Stimulated activated CD4-positive, alpha-beta T cell treated with anti-CD3 and anti-CD28 coated beads, TNF-alpha, amount 100 ng/mL, for 24 hours (primary cell): ENCODE data around the gene RALBP1.
"Not testable (repeated sequence)": the region's sequence is repeated elsewhere in the genome, so short reads cannot be mapped to it uniquely, and the experiment has no call there.

ENCODE experiments used
- DNase-seq, 3 experiments: peaks; one replicate each; pipeline ENCODE4 v3.0.0-alpha.2; 2020; ENCODE audit warnings: low read depth in 3 of 3

RALBP1 gene

DNA sequence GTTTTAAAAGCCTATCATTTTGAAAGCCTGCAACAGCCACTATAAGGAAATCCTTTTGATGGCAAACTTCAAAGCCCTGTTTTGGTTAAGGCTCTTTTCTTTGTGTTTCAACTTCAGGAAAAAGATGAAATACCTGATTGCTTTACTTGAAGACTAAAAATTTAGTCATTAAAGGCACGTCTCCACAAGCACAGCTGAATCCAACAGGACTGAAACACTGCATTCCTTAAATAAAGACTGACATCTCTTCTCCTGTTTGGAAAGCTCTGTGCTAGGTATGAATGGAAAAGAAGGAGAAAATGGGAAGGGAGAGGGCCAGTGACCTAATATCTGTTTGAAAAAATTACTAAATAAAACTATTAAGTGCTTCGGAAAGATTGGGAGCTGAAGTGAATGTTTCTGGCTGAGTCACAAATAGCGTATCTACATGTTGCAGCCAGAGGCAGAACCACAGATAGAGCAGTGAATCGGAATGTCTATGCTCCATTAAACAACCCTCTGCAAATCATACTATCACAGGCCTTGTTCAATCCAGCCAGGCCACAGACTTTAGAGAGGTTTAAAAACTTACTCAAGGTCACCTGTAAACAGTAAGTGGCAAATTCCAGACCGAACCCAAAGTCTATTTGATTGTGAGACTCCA lies 21.1 kb upstream of the RALBP1 start:
- DNase-seq: no peak

- DNase-seq: no peak
Measured at GRCh38 chr18:9455718-9456511, 19.4 kb upstream of the RALBP1 start.

- no peak for DNase-seq
Measured at GRCh38 chr18:9466127-9466526, 9.2 kb upstream of the RALBP1 start.

DNA sequence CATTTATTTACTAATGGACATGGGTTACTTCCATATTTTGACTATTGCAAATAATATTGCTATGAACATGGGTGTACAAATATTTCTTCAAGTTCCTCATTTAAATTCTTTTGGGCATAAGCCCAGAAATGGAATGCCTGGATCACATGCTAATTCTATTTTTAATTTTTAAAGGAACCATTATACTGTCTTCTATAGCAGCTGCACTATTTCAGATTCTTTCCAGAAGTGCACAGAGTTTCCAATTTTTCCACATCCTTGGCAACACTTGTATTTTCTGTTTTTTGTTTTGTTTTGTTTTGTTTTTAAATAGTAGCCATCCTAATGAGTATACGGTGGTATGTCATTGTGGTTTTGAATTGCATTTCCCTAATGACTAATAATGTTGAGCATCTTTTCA lies 8.5 kb upstream of the RALBP1 start:
- DNase-seq: no peak

DNA sequence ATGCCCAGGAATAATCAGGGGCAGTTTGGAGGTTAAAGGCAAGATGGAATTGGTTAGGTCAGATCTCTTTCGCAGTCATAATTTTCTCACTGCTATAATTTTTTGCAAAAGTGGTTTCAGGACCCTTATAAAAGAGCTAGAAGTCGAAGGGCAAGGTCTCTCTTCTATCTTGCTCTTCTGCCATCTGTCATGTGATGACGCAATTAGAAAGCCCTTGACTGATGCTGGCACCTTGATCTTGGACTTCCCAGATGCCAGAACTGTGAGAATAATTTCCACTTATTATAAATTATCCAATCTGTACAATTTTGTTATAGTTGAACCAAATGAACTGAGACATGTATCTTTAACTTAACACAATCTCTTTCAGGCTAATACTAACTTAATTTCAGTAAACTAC lies 6.3 kb upstream of the RALBP1 start:
- DNase-seq: no peak

- DNase-seq: no peak
Measured at GRCh38 chr18:9469685-9470084, 5.6 kb upstream of the RALBP1 start.

DNA sequence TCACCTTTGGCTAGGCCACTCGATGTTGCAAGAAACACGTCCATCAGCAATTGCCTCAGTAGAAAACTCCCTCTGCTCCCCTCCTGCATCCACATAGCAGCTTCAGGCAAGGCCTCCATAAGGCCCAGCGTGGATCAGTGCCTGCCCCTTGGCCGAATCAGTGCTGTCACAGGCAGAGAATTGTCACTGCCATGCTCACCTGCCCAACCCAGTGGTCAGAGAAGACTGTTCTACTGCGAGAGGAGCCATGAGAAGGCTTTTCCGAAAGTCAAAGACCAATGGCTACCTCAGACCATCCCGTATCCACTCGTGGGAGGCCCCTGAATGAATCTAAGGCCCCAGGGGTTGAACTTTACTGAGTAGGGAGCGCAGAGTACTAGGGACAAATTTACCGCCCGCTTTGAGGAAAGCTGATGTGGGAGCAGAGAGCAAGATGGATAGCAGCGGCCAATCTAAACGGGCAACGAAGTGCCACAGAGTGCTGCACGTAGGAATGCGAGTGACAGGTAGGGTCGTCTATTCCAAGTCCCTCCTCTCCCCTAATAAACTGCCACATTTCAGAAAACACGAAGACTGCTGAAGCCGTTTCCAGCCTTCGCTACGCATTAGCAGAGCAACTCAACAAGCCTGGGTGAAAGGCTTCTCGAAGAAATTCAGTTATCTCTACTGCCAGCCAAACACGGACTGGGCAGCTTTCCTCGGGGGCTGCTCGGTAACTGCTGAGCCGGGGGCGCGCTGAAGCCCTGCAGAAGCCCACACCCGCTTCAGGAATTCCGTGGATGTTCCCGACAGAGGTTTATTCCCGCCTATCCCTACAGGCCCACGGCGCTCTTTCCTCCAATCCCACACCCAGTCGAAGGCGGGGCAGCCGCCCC lies 968 bp upstream of the RALBP1 start:
- DNase-seq: no peak

DNA sequence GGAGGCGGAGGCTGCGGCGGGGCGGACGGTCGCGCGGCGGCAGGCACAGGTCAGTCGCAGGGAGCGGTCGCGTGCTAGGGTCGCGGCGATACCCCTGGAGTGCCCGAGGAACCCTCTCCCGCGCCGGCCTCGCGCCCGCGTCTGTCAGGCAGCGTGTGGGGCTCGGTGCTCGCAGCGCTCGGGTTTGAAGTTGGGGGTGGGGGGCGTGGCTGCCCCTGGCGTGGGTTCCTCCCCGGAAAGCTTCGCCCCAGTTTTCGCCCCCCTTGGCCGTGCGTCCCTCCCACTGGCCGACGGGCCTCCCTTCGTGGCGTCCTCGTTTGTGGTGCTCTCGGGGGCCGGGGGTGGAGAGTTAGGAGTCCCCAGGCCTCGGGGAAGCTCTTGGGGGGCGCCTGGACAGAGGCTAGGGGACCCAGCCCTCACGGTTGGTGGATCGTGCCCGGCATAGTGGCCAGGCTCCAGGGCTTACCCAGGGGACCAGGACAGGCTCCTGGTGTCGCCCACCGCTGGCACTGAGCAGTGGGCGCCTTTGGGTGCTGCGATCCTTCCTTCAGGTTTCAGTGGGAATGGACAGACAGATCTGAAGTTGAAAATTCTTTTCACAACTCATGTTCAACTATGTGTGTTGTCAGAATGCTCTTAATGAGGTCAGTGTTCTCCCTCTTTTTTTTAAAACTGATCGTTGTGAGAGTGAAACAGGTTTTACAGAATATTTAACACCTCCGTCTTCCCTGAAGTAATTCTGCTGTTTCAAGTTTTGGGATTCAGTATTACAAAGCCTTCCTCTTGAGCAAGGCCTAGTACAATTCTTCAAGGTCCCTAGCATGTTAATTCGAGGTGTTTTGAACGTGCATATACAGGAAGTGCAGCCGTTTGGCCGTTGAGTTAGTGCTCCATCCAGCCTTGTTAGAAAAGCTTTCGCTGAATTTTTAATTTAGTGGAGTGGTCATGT lies 604 bp downstream of the RALBP1 start:
- peak in 2 of 3 experiments; percentile 27 to 43 for DNase-seq

- not testable (repeated sequence) for DNase-seq
Measured at GRCh38 chr18:9476949-9477348, 1.6 kb downstream of the RALBP1 start.

- DNase-seq: no peak
Measured at GRCh38 chr18:9477509-9477908, 2.2 kb downstream of the RALBP1 start.

GRCh38 chr18:9478545-9478944 lies 3.2 kb downstream of the RALBP1 start:
- no peak for DNase-seq

- no peak for DNase-seq
Measured at GRCh38 chr18:9482790-9483189, 7.5 kb downstream of the RALBP1 start.

GRCh38 chr18:9483526-9483925 lies 8.2 kb downstream of the RALBP1 start:
- no peak for DNase-seq

DNA sequence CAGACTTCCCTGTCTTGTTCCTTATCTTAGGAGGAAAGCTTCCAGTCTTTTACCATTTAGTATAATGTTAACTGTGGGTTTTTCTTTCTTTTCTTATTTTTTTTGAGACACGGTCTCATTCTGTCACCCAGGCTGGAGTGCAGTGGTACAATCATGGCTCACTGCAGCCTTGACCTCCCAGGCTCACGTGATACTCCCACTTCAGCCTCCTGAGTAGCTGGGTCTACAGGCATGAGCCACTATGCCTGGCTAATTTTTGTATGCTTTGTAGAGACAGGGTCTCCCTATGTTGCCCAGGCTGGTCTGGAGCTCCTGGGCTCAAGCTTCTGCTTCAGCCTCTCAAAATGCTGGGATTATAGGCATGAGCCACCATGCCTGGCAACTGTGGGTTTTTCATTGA lies 9.5 kb downstream of the RALBP1 start:
- DNase-seq: not testable (repeated sequence)

DNA sequence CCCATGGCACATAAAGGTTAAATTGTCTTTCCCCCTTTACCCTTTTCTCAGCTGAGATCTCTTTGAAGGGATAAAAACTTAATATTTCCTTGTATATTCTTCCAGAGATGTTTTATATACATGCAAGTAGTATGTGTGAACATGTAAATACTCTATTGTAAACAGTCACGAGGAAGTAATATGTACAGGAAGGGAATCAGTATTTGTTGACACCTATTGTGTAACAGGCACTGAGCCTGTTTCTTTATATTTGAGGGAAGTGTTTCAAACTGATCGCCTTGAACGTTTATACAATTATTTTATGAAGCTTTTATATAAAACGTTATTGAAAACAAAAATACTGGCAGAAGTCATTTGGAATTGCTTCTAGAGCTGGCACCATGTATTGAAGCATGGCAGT lies 13.2 kb downstream of the RALBP1 start:
- DNase-seq: no peak

GRCh38 chr18:9494778-9495331 lies 19.5 kb downstream of the RALBP1 start:
- DNase-seq: no peak

DNA sequence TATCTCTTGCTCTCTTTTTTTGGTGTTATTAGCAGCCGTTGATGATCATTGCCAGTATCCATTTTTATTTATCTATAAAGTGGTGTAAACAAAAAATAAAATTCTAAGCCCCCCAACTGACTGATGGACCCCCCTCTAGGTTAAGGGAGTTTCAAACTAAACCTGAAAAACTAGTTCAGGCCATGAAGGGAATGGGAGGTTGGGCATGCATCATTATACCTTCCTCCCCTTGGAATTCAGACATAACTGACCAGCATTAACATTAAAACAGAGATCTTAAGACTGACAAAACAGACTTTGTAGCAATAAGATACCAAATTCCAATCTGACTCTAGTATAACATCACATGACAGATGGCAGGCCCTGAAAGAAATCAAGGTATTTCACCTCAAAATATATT lies 20.2 kb downstream of the RALBP1 start:
- DNase-seq: no peak

DNA sequence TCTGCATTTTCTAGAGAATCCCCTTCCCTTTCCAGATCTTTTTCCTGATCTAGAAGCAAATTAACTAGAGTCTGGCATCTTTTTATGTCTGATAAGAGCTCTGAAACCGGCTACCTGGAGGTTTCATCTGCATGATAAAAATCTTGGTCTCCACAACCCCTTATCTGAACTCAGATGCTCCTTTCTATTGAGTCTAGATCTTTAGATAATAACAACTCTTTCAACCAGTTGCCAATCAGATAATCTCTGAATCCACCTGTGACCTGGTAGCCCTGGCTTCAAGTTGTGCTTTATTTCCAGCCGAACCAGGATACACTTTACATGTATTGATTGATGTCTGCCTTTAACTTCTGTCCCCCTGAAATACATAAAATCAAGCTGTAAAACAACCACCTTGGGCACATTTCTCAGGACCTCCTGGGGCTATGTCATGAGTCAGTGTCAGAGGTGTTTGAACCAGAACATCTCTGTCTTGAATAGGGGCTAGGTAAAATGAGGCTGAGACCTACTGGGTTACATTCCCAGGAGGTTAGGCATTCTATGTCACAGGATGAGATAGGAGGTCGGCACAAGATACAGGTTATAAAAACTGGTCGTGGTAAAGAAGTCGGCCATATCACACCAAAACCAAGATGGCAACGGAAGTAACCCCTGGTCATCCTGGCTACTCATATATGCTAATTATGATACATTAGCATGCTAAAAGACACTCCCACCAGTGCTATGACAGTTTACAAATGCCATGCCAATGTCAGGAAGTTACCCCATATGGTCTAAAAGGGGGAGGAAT lies 20.8 kb downstream of the RALBP1 start:
- DNase-seq: no peak

DNA sequence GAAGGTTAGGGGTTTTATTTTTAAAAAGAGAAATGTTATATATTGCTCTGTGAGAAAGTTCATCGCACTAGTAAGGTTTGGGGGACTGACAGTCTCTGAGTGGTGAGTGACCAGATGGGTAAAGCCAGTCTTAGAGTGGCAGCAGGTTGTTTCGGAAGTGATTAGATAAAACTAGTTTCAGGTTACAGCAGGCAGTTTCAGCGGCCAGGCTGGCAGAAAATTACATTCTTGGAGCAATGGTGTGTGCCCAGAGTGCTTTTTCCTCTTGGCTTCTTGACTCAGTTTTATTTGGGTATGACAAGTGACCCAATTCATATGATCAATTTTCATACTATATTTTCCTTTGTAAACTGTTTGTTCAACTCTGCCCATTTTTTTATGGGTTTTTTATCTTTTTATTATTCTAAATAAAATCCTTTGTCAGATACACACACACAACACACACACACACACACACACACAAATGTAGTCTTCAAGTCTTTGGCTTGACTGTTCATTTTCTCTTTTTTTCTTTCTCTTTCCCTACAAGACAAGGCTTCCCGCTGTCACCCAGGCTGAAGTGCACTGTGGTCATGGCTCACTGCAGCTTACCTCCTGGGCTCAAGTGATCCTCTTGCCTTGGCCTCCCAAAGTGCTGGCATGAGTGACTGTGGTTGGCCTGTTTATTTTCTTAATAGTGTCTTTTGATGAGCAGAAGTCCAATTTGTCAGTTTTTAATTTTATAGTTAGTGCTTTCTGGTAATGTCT lies 30.9 kb downstream of the RALBP1 start:
- DNase-seq: no peak
